HG03196 (cell line): Measurements from ENCODE around the gene KLHL4.
"Not testable (repeated sequence)": the region's sequence is repeated elsewhere in the genome, so short reads cannot be mapped to it uniquely, and the experiment has no call there.

Experiments used
- ATAC-seq: cut with Tn5 transposase; IDR thresholded peaks from one replicate; pipeline ENCODE4 v1.9.1; 2021; ENCODE audit not compliant: unreplicated experiment

Gene KLHL4

DNA sequence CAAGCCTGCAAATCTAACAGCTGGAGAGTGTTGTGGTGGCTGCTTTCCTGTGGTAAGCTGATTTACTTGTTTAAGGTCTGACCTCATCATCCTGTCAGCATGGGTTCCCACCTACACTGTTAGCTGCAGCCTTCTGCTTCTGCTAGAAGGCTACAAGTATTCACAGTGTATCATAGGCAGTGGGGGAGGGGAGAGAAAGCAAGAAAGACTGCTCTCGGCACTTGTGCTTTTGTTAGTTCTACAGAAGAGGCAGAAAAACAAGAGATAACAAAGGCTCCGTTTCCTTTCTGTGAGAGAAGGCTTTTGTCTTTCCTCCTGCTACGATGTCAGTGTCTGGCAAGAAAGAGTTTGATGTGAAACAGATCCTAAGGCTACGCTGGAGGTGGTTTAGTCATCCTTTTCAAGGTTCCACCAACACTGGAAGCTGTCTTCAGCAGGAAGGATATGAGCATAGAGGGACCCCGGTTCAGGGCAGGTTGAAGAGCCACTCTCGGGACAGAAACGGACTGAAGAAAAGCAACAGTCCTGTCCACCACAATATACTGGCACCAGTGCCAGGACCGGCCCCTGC is at the start of gene KLHL4:
TSS of gene KLHL4 (plus strand) at position 232 of the 571 bp plus-strand sequence. CDS start at position 324, 92 bp downstream.
- no peak for ATAC-seq

GRCh38 chrX:87468941-87469340 is 48.7 kb upstream of the KLHL4 start:
- no peak for ATAC-seq

DNA sequence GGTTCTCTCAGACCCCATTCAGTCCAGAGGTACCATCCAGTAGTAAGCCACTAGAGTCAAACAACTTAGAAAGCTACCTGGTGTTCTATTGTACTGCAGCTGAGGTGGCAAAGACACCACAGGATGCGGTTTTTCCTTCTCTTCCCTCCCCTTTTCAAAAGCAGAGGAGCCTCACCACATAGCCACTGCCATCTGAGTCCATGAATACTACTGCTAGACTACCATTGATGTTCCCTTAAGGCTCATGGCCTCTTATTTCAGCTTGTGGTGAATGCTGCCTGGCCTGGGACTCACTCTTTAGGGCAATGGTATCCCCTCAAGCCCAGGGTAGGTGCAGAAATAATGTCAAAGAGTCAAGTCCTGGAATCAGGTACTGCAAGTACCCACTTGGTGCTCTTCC is 41.8 kb upstream of the KLHL4 start:
- ATAC-seq, result no peak

DNA sequence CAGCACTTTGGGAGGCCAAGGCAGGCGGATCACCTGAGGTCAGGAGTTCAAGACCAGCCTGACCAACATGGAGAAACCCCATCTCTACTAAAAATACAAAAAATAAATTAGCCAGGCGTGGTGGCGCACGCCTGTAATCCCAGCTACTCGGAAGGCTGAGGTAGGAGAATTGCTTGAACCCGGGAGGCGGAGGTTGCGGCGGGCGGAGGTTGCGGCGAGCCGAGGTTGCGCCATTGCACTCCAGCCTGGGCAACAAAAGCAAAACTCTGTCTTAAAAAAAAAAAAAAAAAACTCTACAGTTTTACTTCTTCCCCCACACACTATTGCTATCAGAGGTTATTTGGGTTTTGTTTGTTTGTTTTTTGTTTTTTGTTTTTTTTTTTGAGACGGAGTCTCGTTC is 38.9 kb upstream of the KLHL4 start:
- not testable (repeated sequence) for ATAC-seq

DNA sequence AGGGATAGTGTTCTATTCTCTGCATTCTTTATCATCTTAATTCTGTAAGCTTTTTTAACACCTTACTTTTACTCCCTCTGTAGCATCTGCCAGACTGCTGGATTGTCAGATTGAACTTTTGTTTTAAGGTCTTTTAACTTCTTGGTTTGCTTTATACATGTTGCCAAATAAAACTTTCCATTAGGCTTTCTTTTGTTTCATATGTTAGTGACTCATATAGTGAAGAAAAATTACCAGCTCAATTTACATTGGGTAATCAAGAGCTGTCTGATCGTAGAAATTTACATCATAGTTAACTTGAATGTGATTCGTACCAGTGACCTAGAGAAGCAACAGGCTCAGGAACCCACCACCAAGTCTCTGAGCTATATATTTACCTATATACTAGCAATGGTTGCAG is 28.5 kb upstream of the KLHL4 start:
- ATAC-seq, result no peak

- ATAC-seq, result no peak
Observed at GRCh38 chrX:87515836-87516235, 1.8 kb upstream of the KLHL4 start.

DNA sequence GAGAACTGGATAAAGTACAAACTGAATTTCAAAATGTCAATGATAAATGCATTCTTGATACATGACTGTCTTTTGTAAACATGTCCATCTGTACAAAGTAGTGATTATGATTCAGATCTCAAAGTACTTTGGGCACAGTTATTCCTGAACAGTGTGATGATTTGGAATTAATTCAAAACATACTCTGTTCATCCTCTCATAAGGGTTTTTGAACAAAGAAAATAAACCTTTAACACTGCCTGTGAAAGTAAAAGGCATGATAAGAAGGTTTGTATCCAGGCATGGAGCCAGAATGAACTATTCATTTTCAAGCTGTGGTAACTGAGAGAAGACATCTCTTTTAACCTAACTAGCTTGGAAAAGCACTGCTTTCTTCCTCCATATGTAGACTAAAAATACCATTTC is 883 bp upstream of the KLHL4 start:
- ATAC-seq, result no peak

GRCh38 chrX:87518504-87518903 is 902 bp downstream of the KLHL4 start:
- ATAC-seq, result no peak

DNA sequence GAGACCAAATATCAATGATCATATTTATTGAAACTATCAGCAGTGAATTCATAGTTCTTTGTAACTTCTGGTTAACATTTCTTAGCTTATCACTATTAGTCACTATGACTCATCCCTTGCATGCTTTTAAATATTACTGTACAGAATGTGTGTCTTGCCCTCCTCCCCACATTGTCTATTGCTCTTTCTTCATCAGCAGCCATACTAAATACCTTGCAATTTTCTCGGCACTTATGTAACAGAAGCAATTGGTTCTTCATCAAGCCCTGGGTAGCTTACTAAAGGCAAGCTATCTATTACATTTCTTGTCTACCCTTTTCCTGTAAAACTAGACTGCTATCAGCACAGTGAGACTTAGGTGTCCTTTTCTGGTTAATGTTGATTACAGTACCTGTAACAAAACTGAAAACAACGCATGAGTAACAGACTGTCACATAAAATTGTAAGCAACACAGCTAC is 8.2 kb downstream of the KLHL4 start:
- no peak for ATAC-seq

GRCh38 chrX:87526281-87526680 is 8.7 kb downstream of the KLHL4 start:
- no peak for ATAC-seq

GRCh38 chrX:87528487-87528886 is 10.9 kb downstream of the KLHL4 start:
- no peak for ATAC-seq

- ATAC-seq, result no peak
Observed at GRCh38 chrX:87571964-87572363, 54.4 kb downstream of the KLHL4 start.

GRCh38 chrX:87572901-87573300 is 55.3 kb downstream of the KLHL4 start:
- no peak for ATAC-seq

DNA sequence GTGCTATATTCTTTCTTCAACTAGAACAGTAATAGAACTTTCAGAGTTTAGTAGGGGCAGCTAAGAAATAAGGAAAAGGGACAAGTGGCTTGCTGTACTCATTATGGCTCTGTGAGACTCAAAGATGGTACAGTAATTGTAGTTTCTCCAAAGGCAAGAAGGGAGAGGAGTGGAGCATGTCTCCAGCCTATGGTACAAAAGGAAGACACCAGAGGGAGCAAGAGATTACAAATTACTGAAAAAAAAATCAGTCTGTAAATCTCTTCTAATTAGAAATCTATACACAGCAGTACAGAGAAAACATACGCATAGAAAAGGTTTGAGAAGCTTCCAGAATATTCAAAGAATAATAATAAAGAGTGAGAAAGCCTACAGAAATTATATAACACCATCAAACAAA is 61.4 kb downstream of the KLHL4 start:
- ATAC-seq, result no peak

DNA sequence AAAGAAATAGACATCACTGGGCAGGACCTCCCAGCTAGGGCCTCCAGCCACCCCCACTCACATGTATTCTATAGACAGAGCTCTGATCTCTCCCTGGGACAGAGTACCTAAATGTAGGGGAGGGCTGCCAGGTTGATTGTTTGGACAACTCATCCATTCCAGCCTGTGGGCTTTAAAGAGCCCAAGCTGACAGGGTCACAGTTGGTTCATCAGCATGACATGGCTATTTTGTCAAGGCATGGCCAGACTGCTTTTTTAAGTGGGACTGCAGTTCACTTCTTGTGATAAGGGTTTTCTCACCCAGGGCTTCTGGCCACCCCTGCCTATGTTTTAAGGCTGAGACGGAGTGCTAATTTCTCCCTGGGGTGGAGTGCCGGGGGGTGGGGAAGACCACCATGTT is 63.3 kb downstream of the KLHL4 start:
- ATAC-seq, result no peak

DNA sequence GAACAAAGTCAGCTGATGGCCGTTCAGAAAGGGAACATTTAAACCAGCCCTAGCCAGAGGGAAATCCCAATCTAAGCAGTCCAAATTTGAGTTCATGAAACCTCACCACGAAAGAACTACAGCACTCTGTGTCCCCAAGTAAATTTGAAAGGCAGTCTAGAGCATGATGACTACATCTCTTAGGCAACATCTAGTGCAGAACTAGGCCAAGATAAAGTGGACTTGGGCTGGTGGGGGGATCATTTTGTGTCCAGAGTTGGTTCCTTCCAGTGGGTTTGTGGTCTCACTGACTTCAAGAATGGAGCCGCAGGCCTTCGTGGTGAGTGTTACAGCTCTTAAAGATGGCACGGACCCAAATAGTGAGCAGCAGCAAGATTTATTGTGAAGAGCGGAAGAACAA is 64.9 kb downstream of the KLHL4 start:
- ATAC-seq, result no peak

- no peak for ATAC-seq
Observed at GRCh38 chrX:87583679-87584078, 66.1 kb downstream of the KLHL4 start.

DNA sequence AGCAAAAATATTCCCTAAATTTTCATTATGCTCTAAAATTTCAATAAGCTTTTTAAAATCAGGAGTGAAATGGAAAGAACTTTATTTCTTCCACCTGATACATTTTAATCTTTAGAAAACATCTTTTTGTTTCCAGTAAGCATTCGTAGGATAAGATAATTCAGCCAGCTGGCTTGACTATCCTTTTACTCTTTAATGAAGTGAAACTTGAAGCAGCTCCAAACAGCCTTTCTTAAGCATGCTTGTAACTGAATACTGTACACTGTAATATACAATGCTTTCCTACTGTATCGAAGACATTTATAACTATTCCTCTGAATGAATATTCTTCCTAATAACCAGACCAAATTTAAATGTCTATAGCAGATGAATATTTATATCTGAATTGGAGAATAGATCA is 98.8 kb downstream of the KLHL4 start:
- ATAC-seq, result no peak

- ATAC-seq, result no peak
Observed at GRCh38 chrX:87621697-87622096, 104.1 kb downstream of the KLHL4 start.

GRCh38 chrX:87626996-87627395 is 109.4 kb downstream of the KLHL4 start:
- no peak for ATAC-seq

DNA sequence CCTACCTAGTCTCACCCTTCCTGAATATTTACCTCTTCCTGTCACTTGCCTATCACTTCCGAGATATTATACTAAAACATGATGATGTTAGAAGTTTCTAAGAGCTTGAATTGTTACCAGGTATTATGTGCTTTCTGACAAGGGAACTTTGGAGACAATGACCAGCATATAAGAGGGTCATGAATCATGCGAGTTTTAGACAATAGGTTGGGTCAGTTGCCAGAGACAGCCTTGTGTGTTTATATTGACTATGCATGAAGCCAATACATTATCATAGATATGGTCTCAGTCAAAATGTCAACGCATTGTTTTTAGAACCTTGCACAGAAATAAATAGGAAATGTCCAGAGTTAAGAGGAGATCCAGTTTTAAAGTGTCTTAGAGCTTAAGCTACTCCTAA is 116.8 kb downstream of the KLHL4 start:
- no peak for ATAC-seq

DNA sequence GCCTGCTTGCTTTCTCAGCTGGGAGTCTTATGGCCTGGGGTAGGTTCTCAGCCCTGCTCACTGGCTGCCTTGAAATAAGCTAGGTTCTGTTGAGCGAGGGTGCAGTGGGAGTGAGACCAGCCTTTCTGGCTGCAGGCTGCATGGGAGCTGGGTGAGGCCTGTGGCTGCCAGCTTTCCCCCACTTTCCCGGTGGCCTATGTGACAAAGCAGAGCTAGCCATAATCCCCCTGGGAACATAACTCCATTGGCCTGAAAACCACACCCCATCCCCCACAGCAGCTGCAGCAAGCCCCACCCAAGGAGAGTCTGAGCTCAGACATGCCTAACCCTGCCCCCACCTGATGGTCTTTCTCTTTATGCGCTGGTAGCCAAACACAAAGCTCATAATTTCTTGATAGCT is 118.9 kb downstream of the KLHL4 start:
- no peak for ATAC-seq

- not testable (repeated sequence) for ATAC-seq
Observed at GRCh38 chrX:87641439-87641838, 123.8 kb downstream of the KLHL4 start.
